HEK293 (cell line): ENCODE results near the gene MINPP1.

Source experiments
- KLF7 ChIP-seq: fragments of 450-650 bp; formaldehyde crosslinking; IDR thresholded peaks from 2 replicates; pipeline ENCODE4 v1.5.1; 2016; ENCODE audit warnings: missing biosample characterization, missing genetic modification characterization, borderline replicate concordance
- KLF8 ChIP-seq: fragments of 450-650 bp; formaldehyde crosslinking; IDR thresholded peaks from 2 replicates; pipeline ENCODE4 v1.5.1; 2016; ENCODE audit warnings: missing biosample characterization, missing genetic modification characterization
- ZBTB1 ChIP-seq: fragments of 450-650 bp; formaldehyde crosslinking; IDR thresholded peaks from 2 replicates; pipeline ENCODE4 v1.5.1; 2016; ENCODE audit warnings: missing biosample characterization, missing genetic modification characterization
- ZFP37 ChIP-seq: fragments of 450-650 bp; formaldehyde crosslinking; IDR thresholded peaks from 2 replicates; pipeline ENCODE4 v1.5.1; 2016; ENCODE audit warnings: missing biosample characterization, missing genetic modification characterization
- ZIC2 ChIP-seq: fragments of 450-650 bp; formaldehyde crosslinking; IDR thresholded peaks from 2 replicates; pipeline ENCODE4 v1.5.1; 2016; ENCODE audit warnings: missing biosample characterization, missing genetic modification characterization
- ZNF10 ChIP-seq: fragments of 450-650 bp; formaldehyde crosslinking; IDR thresholded peaks from 2 replicates; pipeline ENCODE4 v1.5.1; 2017; ENCODE audit warnings: missing biosample characterization, missing genetic modification characterization
- ZNF114 ChIP-seq: fragments of 450-650 bp; formaldehyde crosslinking; IDR thresholded peaks from 2 replicates; pipeline ENCODE4 v1.5.0; 2017; ENCODE audit warnings: missing biosample characterization, missing genetic modification characterization
- ZNF133 ChIP-seq: fragments of 450-650 bp; formaldehyde crosslinking; IDR thresholded peaks from 2 replicates; pipeline ENCODE4 v1.5.1; 2016; ENCODE audit warnings: missing biosample characterization, missing genetic modification characterization
- ZNF157 ChIP-seq: fragments of 450-650 bp; formaldehyde crosslinking; IDR thresholded peaks from 2 replicates; pipeline ENCODE4 v1.5.1; 2016; ENCODE audit warnings: missing biosample characterization, missing genetic modification characterization
- ZNF169 ChIP-seq: fragments of 450-650 bp; formaldehyde crosslinking; IDR thresholded peaks from 2 replicates; pipeline ENCODE4 v1.5.1; 2016; ENCODE audit warnings: missing biosample characterization, missing genetic modification characterization
- ZNF2 ChIP-seq: fragments of 450-650 bp; formaldehyde crosslinking; IDR thresholded peaks from 2 replicates; pipeline ENCODE4 v1.5.1; 2016; ENCODE audit warnings: missing biosample characterization, missing genetic modification characterization
- ZNF335 ChIP-seq: fragments of 450-650 bp; formaldehyde crosslinking; conservative IDR thresholded peaks from 2 replicates; pipeline ENCODE4 v1.5.1; 2016; ENCODE audit warnings: missing biosample characterization, missing genetic modification characterization
- ZNF341 ChIP-seq: fragments of 450-650 bp; formaldehyde crosslinking; IDR thresholded peaks from 2 replicates; pipeline ENCODE4; 2016; ENCODE audit warnings: low read depth, missing biosample characterization, missing genetic modification characterization
- ZNF354C ChIP-seq: fragments of 450-650 bp; formaldehyde crosslinking; IDR thresholded peaks from 2 replicates; pipeline ENCODE4 v1.5.1; 2016; ENCODE audit warnings: missing biosample characterization, missing genetic modification characterization, low read depth, borderline replicate concordance
- ZNF561 ChIP-seq: fragments of 450-650 bp; IDR thresholded peaks from 2 replicates; pipeline ENCODE4 v1.5.1; 2018; ENCODE audit warnings: missing biosample characterization, missing genetic modification characterization, borderline replicate concordance
- ZNF707 ChIP-seq: fragments of 450-650 bp; formaldehyde crosslinking; IDR thresholded peaks from 2 replicates; pipeline ENCODE4 v1.5.1; 2016; ENCODE audit warnings: missing biosample characterization, missing genetic modification characterization
- ZNF777 ChIP-seq: fragments of 450-650 bp; formaldehyde crosslinking; IDR thresholded peaks from 2 replicates; pipeline ENCODE4 v1.5.1; 2017; ENCODE audit warnings: missing biosample characterization, missing genetic modification characterization, borderline replicate concordance
- ZSCAN16 ChIP-seq: fragments of 450-650 bp; formaldehyde crosslinking; IDR thresholded peaks from 2 replicates; pipeline ENCODE4 v1.5.1; 2016; ENCODE audit warnings: missing biosample characterization, missing genetic modification characterization
- TF ChIP-seq, protein P1 (sequence below): fragments of 450-650 bp; formaldehyde crosslinking; IDR thresholded peaks from 2 replicates; pipeline ENCODE4 v1.5.1; 2017; ENCODE audit warnings: missing biosample characterization, mild to moderate bottlenecking, missing genetic modification characterization, moderate library complexity
- TF ChIP-seq, protein P2 (sequence below): fragments of 450-650 bp; formaldehyde crosslinking; IDR thresholded peaks from 2 replicates; pipeline ENCODE4 v1.5.1; 2016; ENCODE audit warnings: missing biosample characterization, missing genetic modification characterization
- TF ChIP-seq, protein P3 (sequence below): fragments of 450-650 bp; formaldehyde crosslinking; IDR thresholded peaks from 2 replicates; pipeline ENCODE4 v1.5.1; 2016; ENCODE audit warnings: missing biosample characterization, missing genetic modification characterization
- TF ChIP-seq, protein P4 (sequence below): fragments of 450-650 bp; formaldehyde crosslinking; IDR thresholded peaks from 2 replicates; pipeline ENCODE4 v1.5.1; 2016; ENCODE audit warnings: missing biosample characterization, missing genetic modification characterization
- TF ChIP-seq, protein P5 (sequence below): fragments of 450-650 bp; formaldehyde crosslinking; IDR thresholded peaks from 2 replicates; pipeline ENCODE4 v1.5.1; 2016; ENCODE audit warnings: missing biosample characterization, missing genetic modification characterization
- TF ChIP-seq, protein P6 (sequence below): fragments of 450-650 bp; formaldehyde crosslinking; IDR thresholded peaks from 2 replicates; pipeline ENCODE4 v1.5.1; 2016; ENCODE audit warnings: missing biosample characterization, missing genetic modification characterization
- TF ChIP-seq, protein P7 (sequence below): fragments of 450-650 bp; formaldehyde crosslinking; IDR thresholded peaks from 2 replicates; pipeline ENCODE4 v1.5.1; 2017; ENCODE audit warnings: missing biosample characterization, missing genetic modification characterization

Gene MINPP1

DNA sequence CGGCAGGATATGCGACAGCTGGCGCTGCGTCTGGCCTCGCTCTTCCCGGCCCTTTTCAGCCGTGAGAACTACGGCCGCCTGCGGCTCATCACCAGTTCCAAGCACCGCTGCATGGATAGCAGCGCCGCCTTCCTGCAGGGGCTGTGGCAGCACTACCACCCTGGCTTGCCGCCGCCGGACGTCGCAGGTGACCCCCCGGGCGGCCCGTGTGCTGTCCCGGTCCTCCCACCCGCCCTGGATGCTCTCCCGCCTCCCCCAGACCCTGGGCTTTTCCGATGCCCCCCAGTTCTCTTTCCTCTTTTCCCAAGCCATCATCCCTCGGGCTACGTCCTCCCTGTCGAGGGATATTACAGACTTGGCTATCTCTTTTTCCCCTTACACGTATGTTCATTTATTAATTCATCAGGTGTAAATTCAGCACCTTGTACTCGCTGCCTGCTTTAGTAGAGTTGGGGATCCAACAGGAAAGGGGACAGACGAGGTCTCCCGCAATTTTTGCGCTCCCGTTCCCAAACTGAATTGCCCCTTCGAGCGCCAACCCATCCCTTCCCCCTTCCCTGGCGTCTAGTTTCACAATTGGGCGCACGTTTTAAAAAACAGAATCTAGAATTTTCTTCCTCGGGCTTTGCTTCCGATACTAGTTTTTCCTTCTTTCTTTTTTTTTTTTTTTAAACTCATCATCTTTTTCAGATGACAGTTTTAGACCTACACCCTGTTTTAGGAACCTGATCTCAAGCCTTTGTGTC lies 846 bp downstream of the MINPP1 start (continued):
- TF ChIP-seq, protein P1, sequence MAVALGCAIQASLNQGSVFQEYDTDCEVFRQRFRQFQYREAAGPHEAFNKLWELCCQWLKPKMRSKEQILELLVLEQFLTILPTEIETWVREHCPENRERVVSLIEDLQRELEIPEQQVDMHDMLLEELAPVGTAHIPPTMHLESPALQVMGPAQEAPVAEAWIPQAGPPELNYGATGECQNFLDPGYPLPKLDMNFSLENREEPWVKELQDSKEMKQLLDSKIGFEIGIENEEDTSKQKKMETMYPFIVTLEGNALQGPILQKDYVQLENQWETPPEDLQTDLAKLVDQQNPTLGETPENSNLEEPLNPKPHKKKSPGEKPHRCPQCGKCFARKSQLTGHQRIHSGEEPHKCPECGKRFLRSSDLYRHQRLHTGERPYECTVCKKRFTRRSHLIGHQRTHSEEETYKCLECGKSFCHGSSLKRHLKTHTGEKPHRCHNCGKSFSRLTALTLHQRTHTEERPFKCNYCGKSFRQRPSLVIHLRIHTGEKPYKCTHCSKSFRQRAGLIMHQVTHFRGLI (tag by site-specific recombination) = no peak
- peak; percentile 47; the same call in 1 of the 2 replicates for TF ChIP-seq ZNF10 (tag by site-specific recombination)
- TF ChIP-seq ZNF335 (tag by site-specific recombination) = peak; percentile 8; the same call in 1 of the 2 replicates
- TF ChIP-seq, protein P2, sequence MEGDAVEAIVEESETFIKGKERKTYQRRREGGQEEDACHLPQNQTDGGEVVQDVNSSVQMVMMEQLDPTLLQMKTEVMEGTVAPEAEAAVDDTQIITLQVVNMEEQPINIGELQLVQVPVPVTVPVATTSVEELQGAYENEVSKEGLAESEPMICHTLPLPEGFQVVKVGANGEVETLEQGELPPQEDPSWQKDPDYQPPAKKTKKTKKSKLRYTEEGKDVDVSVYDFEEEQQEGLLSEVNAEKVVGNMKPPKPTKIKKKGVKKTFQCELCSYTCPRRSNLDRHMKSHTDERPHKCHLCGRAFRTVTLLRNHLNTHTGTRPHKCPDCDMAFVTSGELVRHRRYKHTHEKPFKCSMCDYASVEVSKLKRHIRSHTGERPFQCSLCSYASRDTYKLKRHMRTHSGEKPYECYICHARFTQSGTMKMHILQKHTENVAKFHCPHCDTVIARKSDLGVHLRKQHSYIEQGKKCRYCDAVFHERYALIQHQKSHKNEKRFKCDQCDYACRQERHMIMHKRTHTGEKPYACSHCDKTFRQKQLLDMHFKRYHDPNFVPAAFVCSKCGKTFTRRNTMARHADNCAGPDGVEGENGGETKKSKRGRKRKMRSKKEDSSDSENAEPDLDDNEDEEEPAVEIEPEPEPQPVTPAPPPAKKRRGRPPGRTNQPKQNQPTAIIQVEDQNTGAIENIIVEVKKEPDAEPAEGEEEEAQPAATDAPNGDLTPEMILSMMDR (tag by site-specific recombination) = peak; percentile 73
- no peak for TF ChIP-seq ZBTB1 (tag by site-specific recombination)
- TF ChIP-seq ZNF777 (tag by site-specific recombination) = 0 out of 2 replicates have a peak, but pooled peaks have one; percentile 1
- TF ChIP-seq, protein P3, sequence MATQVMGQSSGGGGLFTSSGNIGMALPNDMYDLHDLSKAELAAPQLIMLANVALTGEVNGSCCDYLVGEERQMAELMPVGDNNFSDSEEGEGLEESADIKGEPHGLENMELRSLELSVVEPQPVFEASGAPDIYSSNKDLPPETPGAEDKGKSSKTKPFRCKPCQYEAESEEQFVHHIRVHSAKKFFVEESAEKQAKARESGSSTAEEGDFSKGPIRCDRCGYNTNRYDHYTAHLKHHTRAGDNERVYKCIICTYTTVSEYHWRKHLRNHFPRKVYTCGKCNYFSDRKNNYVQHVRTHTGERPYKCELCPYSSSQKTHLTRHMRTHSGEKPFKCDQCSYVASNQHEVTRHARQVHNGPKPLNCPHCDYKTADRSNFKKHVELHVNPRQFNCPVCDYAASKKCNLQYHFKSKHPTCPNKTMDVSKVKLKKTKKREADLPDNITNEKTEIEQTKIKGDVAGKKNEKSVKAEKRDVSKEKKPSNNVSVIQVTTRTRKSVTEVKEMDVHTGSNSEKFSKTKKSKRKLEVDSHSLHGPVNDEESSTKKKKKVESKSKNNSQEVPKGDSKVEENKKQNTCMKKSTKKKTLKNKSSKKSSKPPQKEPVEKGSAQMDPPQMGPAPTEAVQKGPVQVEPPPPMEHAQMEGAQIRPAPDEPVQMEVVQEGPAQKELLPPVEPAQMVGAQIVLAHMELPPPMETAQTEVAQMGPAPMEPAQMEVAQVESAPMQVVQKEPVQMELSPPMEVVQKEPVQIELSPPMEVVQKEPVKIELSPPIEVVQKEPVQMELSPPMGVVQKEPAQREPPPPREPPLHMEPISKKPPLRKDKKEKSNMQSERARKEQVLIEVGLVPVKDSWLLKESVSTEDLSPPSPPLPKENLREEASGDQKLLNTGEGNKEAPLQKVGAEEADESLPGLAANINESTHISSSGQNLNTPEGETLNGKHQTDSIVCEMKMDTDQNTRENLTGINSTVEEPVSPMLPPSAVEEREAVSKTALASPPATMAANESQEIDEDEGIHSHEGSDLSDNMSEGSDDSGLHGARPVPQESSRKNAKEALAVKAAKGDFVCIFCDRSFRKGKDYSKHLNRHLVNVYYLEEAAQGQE = peak; percentile 59
- no peak for TF ChIP-seq ZNF157 (tag by site-specific recombination)
- no peak for TF ChIP-seq KLF8 (tag by site-specific recombination)
- no peak for TF ChIP-seq ZFP37 (tag by site-specific recombination)
- TF ChIP-seq ZNF2 (tag by site-specific recombination) = no peak
- no peak for TF ChIP-seq ZIC2
- no peak for TF ChIP-seq ZNF114 (tag by site-specific recombination)
- TF ChIP-seq, protein P4, sequence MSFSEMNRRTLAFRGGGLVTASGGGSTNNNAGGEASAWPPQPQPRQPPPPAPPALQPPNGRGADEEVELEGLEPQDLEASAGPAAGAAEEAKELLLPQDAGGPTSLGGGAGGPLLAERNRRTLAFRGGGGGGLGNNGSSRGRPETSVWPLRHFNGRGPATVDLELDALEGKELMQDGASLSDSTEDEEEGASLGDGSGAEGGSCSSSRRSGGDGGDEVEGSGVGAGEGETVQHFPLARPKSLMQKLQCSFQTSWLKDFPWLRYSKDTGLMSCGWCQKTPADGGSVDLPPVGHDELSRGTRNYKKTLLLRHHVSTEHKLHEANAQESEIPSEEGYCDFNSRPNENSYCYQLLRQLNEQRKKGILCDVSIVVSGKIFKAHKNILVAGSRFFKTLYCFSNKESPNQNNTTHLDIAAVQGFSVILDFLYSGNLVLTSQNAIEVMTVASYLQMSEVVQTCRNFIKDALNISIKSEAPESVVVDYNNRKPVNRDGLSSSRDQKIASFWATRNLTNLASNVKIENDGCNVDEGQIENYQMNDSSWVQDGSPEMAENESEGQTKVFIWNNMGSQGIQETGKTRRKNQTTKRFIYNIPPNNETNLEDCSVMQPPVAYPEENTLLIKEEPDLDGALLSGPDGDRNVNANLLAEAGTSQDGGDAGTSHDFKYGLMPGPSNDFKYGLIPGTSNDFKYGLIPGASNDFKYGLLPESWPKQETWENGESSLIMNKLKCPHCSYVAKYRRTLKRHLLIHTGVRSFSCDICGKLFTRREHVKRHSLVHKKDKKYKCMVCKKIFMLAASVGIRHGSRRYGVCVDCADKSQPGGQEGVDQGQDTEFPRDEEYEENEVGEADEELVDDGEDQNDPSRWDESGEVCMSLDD (tag by site-specific recombination) = 0 out of 2 replicates have a peak, but pooled peaks have one; percentile 10
- TF ChIP-seq, protein P5, sequence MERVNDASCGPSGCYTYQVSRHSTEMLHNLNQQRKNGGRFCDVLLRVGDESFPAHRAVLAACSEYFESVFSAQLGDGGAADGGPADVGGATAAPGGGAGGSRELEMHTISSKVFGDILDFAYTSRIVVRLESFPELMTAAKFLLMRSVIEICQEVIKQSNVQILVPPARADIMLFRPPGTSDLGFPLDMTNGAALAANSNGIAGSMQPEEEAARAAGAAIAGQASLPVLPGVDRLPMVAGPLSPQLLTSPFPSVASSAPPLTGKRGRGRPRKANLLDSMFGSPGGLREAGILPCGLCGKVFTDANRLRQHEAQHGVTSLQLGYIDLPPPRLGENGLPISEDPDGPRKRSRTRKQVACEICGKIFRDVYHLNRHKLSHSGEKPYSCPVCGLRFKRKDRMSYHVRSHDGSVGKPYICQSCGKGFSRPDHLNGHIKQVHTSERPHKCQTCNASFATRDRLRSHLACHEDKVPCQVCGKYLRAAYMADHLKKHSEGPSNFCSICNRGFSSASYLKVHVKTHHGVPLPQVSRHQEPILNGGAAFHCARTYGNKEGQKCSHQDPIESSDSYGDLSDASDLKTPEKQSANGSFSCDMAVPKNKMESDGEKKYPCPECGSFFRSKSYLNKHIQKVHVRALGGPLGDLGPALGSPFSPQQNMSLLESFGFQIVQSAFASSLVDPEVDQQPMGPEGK (tag by site-specific recombination) = peak; percentile 74
- TF ChIP-seq ZNF707 (tag by site-specific recombination) = no peak
- TF ChIP-seq ZNF561 (tag by site-specific recombination) = no peak
- TF ChIP-seq ZSCAN16 (tag by site-specific recombination) = no peak
- TF ChIP-seq KLF7 (tag by site-specific recombination) = no peak
- peak; percentile 60 for TF ChIP-seq ZNF341
- no peak for TF ChIP-seq ZNF354C (tag by site-specific recombination)
- no peak for TF ChIP-seq ZNF133 (tag by site-specific recombination)
- no peak for TF ChIP-seq ZNF169 (tag by site-specific recombination)
- TF ChIP-seq, protein P6, sequence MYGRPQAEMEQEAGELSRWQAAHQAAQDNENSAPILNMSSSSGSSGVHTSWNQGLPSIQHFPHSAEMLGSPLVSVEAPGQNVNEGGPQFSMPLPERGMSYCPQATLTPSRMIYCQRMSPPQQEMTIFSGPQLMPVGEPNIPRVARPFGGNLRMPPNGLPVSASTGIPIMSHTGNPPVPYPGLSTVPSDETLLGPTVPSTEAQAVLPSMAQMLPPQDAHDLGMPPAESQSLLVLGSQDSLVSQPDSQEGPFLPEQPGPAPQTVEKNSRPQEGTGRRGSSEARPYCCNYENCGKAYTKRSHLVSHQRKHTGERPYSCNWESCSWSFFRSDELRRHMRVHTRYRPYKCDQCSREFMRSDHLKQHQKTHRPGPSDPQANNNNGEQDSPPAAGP (tag by site-specific recombination) = no peak
- TF ChIP-seq, protein P7, sequence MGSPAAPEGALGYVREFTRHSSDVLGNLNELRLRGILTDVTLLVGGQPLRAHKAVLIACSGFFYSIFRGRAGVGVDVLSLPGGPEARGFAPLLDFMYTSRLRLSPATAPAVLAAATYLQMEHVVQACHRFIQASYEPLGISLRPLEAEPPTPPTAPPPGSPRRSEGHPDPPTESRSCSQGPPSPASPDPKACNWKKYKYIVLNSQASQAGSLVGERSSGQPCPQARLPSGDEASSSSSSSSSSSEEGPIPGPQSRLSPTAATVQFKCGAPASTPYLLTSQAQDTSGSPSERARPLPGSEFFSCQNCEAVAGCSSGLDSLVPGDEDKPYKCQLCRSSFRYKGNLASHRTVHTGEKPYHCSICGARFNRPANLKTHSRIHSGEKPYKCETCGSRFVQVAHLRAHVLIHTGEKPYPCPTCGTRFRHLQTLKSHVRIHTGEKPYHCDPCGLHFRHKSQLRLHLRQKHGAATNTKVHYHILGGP (tag by site-specific recombination) = no peak
